ENCODE results near the gene DDX23. TPM values are rescaled to one million over a fixed set of nuclear protein-coding genes. Genes with fewer than 3 reads are reported as not detected.

The DDX23 gene
- total RNA-seq, 1 experiment from 2014 or later, result 107 TPM

DNA sequence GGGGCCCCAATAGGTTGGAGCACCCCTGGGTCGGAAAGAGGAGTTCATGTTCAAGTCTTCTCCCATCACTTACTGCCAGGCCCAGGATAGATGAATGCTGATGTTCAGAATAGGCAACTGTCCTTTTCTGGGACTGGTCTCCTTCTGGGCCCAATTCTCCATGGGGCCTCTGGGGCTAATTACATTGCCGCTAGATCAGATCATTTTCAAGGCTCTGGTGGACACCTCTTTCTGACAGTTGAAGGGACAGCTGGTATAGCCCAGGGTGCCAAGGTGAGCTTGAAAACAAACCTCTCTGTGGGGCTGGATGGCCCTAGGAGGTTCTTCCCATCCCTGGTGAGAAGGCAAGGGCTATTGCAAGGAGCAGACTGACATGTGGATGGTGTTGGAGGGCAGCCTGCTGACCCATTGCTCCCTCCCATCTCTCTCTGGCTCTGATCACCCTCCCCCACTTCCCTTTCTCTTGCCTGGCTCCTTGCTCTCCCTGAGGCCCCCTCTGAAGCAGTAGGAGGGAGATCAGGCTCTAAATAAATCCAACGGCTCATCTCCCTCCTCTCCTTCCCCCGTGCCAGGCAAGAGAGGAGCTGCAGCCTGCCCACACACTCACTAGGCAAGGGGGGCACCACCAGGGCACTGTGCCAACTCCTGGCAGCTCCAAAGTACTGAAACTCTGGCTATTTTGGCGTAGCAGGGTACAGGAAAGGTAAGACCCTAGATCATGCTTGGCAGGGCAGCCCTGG is 31.8 kb downstream of the DDX23 start (continued):
- TF ChIP-seq, protein P1, sequence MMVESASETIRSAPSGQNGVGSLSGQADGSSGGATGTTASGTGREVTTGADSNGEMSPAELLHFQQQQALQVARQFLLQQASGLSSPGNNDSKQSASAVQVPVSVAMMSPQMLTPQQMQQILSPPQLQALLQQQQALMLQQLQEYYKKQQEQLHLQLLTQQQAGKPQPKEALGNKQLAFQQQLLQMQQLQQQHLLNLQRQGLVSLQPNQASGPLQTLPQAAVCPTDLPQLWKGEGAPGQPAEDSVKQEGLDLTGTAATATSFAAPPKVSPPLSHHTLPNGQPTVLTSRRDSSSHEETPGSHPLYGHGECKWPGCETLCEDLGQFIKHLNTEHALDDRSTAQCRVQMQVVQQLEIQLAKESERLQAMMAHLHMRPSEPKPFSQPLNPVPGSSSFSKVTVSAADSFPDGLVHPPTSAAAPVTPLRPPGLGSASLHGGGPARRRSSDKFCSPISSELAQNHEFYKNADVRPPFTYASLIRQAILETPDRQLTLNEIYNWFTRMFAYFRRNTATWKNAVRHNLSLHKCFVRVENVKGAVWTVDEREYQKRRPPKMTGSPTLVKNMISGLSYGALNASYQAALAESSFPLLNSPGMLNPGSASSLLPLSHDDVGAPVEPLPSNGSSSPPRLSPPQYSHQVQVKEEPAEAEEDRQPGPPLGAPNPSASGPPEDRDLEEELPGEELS (CRISPR knock-in tag; IDR thresholded peaks at IDR 0.05), result no peak
- TF ChIP-seq NR3C1 (CRISPR knock-in tag; conservative IDR thresholded peaks at IDR 0.05; ENCODE audit: low read depth) (no peak), GTF2I (CRISPR knock-in tag; conservative IDR thresholded peaks at IDR 0.05) (no peak), ZNF263 (CRISPR knock-in tag; IDR thresholded peaks at IDR 0.05; ENCODE audit: low read depth) (no peak), RELA (CRISPR knock-in tag; IDR thresholded peaks at IDR 0.05; ENCODE audit: borderline replicate concordance) (no peak), ZNF532 (CRISPR knock-in tag; IDR thresholded peaks at IDR 0.05; ENCODE audit: borderline replicate concordance) (no peak), ATF6 (CRISPR knock-in tag; IDR thresholded peaks at IDR 0.05) (no peak)

- H3K4me1 Mint-ChIP-seq, result peaks cover 38% of the 10 kb centered on the region
- POLR2A ChIA-PET, result no interaction called here
- TF ChIP-seq, protein P2, sequence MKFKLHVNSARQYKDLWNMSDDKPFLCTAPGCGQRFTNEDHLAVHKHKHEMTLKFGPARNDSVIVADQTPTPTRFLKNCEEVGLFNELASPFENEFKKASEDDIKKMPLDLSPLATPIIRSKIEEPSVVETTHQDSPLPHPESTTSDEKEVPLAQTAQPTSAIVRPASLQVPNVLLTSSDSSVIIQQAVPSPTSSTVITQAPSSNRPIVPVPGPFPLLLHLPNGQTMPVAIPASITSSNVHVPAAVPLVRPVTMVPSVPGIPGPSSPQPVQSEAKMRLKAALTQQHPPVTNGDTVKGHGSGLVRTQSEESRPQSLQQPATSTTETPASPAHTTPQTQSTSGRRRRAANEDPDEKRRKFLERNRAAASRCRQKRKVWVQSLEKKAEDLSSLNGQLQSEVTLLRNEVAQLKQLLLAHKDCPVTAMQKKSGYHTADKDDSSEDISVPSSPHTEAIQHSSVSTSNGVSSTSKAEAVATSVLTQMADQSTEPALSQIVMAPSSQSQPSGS (CRISPR knock-in tag; IDR thresholded peaks at IDR 0.05; ENCODE audit: borderline replicate concordance, low read depth), result no peak
- TF ChIP-seq, protein P3, sequence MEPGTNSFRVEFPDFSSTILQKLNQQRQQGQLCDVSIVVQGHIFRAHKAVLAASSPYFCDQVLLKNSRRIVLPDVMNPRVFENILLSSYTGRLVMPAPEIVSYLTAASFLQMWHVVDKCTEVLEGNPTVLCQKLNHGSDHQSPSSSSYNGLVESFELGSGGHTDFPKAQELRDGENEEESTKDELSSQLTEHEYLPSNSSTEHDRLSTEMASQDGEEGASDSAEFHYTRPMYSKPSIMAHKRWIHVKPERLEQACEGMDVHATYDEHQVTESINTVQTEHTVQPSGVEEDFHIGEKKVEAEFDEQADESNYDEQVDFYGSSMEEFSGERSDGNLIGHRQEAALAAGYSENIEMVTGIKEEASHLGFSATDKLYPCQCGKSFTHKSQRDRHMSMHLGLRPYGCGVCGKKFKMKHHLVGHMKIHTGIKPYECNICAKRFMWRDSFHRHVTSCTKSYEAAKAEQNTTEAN (CRISPR knock-in tag; IDR thresholded peaks at IDR 0.05), result no peak
- no peak for TF ChIP-seq ZNF232 (CRISPR knock-in tag; IDR thresholded peaks at IDR 0.05)
- TF ChIP-seq PRRX2 (CRISPR knock-in tag; IDR thresholded peaks at IDR 0.05), result no peak
- TF ChIP-seq HMGXB4 (CRISPR knock-in tag; IDR thresholded peaks at IDR 0.05), result no peak
- TF ChIP-seq ZNF396 (CRISPR knock-in tag; IDR thresholded peaks at IDR 0.05; ENCODE audit: borderline replicate concordance), result no peak
- TF ChIP-seq, protein P4, sequence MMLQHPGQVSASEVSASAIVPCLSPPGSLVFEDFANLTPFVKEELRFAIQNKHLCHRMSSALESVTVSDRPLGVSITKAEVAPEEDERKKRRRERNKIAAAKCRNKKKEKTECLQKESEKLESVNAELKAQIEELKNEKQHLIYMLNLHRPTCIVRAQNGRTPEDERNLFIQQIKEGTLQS (CRISPR knock-in tag; conservative IDR thresholded peaks at IDR 0.05), result no peak
- TF ChIP-seq OVOL2 (CRISPR knock-in tag; IDR thresholded peaks at IDR 0.05; ENCODE audit: borderline replicate concordance), result no peak
- no peak for TF ChIP-seq SMAD3 (CRISPR knock-in tag; IDR thresholded peaks at IDR 0.05; ENCODE audit: borderline replicate concordance)
- TF ChIP-seq, protein P5, sequence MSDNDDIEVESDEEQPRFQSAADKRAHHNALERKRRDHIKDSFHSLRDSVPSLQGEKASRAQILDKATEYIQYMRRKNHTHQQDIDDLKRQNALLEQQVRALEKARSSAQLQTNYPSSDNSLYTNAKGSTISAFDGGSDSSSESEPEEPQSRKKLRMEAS (CRISPR knock-in tag; IDR thresholded peaks at IDR 0.05), result peak; percentile 47; the same call in 1 of the 2 replicates
- no peak for TF ChIP-seq ERG (CRISPR knock-in tag; IDR thresholded peaks at IDR 0.05)
These were observed 33.0 kb downstream of the DDX23 start for GRCh38 chr12:48818831-48819590.

More at GRCh38 chr12:48818831-48819590, 33.0 kb downstream of the DDX23 start:
- H3K27ac Mint-ChIP-seq, result no peak overlapping the region
- H3K9me3 Mint-ChIP-seq, result no peaks in the 10 kb centered on the region
- DNase-seq (ENCODE audit: low spot score) (peak; percentile 64), ATAC-seq (peak; percentile 9)
- peaks cover 56% of the 10 kb centered on the region for H3K27me3 Mint-ChIP-seq (ENCODE audit: low read depth)
- no peaks in the 10 kb centered on the region for H3K36me3 Mint-ChIP-seq
- CTCF ChIA-PET, result interaction anchor here (0.6 to 3.4 kb wide), 22 partner anchors 8 to 269 kb away, joined by 3 to 29 read pairs (median 4); partner anchors contain the start of genes ADCY6, DDX23, RND1 and WNT1
- peak overlapping the region; percentile 83 for H3K4me3 Mint-ChIP-seq

All from WTC11 (cell line).